NCI-H345 treated with DMSO at 0.1 percent for 48 hours (cell line): ENCODE measurements around the gene RAD23A.
A peak's percentile ranks its signal among the peaks of the same experiment; 100 is the strongest.
"Not testable (repeated sequence)": the region's sequence is repeated elsewhere in the genome, so short reads cannot be mapped to it uniquely, and the experiment has no call there.

Experiments
- DNase-seq: peaks from one replicate; lab custom pipeline; 2025; ENCODE audit not compliant: unreplicated experiment; lab: John Stamatoyannopoulos, UW

Gene RAD23A

GRCh38 chr19:12937927-12938778 is 7.5 kb upstream of the RAD23A start, which contains the start of gene CALR:
TSS of gene CALR (plus strand) at chr19:12938609. CDS start at chr19:12938680, 71 bp downstream.
- peak; percentile 68 for DNase-seq

- no peak for DNase-seq
These were observed 6.7 kb upstream of the RAD23A start for GRCh38 chr19:12938779-12939601.

GRCh38 chr19:12939975-12940423 is 5.7 kb upstream of the RAD23A start:
- DNase-seq = no peak

- no peak for DNase-seq
These were observed 4.8 kb upstream of the RAD23A start for GRCh38 chr19:12940897-12941296.

- no peak for DNase-seq
These were observed 2.1 kb upstream of the RAD23A start for GRCh38 chr19:12943437-12944044.

GRCh38 chr19:12944104-12944674 is 1.5 kb upstream of the RAD23A start:
- DNase-seq = no peak

GRCh38 chr19:12946092-12946721 is 545 bp downstream of the RAD23A start:
- DNase-seq = no peak

GRCh38 chr19:12946731-12947496 is 1.3 kb downstream of the RAD23A start:
- DNase-seq = no peak

GRCh38 chr19:12947702-12948611 is 2.3 kb downstream of the RAD23A start:
- DNase-seq = no peak

- DNase-seq = no peak
These were observed 3.1 kb downstream of the RAD23A start for GRCh38 chr19:12948612-12949362.

- no peak for DNase-seq
These were observed 4.0 kb downstream of the RAD23A start for GRCh38 chr19:12949363-12950283.

GRCh38 chr19:12952050-12952449 is 6.4 kb downstream of the RAD23A start:
- not testable (repeated sequence) for DNase-seq

- DNase-seq = no peak
These were observed 7.0 kb downstream of the RAD23A start for GRCh38 chr19:12952488-12953137.

- no peak for DNase-seq
These were observed 7.6 kb downstream of the RAD23A start for GRCh38 chr19:12953138-12953798.

GRCh38 chr19:12953799-12954611 is 8.3 kb downstream of the RAD23A start:
- DNase-seq = no peak
